ENCODE results near the gene SAMD13.

DNA sequence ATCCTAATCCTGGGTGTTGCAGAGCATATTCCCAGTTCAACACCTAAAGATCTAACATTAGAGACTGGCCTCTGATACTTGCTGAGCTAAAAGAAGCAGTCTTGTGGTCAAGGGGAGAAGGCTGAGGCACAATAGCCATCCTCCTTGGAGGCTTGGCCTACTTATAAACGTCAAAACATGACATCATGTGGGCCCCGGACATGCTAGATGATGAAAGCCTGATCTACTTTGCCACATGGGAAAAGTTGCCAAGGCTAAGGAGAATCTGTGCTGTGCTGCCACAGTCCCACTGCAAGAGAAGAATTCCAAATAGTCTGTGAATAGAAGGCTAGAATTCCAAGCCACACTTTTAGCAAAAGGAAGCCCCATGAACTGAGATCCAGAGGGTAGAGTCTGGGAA lies 43.9 kb upstream of the SAMD13 start:
- no peak for TF ChIP-seq TAF1 (IDR thresholded peaks at IDR 0.05; ENCODE audit: low read depth, low read length)
- no peak for TF ChIP-seq POLR2A (IDR thresholded peaks at IDR 0.05; ENCODE audit: low read depth, low read length)
- TF ChIP-seq POLR2AphosphoS5 (IDR thresholded peaks at IDR 0.05; ENCODE audit: low read depth, low read length): no peak
